ENCODE measurements around the gene SLC40A1. TPM values are rescaled to one million over a fixed set of nuclear protein-coding genes. Genes with fewer than 3 reads are reported as not detected.

Gene SLC40A1
- total RNA-seq, 1 donor from 2014 or later: 3.1 TPM

- Mint-ChIP-seq H3K4me3 (ENCODE audit: unreplicated experiment) (no peak overlapping the region), H3K36me3 (ENCODE audit: low read depth, unreplicated experiment) (no peaks in the 10 kb centered on the region), H3K27me3 (ENCODE audit: low read depth, unreplicated experiment) (no peaks in the 10 kb centered on the region), H3K27ac (ENCODE audit: unreplicated experiment) (no peak overlapping the region), H3K4me1 (ENCODE audit: low read depth, unreplicated experiment) (peaks cover 3% of the 10 kb centered on the region), H3K9me3 (ENCODE audit: unreplicated experiment) (no peaks in the 10 kb centered on the region)
- no peak overlapping the region for H3K4me2 ChIP-seq (ENCODE audit: low read length)
- FAIRE-seq (no peak), DNase-seq (ENCODE audit: low read depth) (no peak)
- H3K4me1 ChIP-seq (ENCODE audit: insufficient read depth, low read length): no peaks in the 10 kb centered on the region
- H3K27ac ChIP-seq (ENCODE audit: low read depth, low read length): no peak overlapping the region
- H3K9ac ChIP-seq (ENCODE audit: low read length): no peak overlapping the region
- H3K4me3 ChIP-seq (ENCODE audit: insufficient read depth, low read depth, low read length): no peak overlapping the region
- no peaks in the 10 kb centered on the region for H3K27me3 ChIP-seq (ENCODE audit: insufficient read depth, low read length)
- H2AFZ ChIP-seq (ENCODE audit: low read depth, low read length): no peak overlapping the region
- H3K36me3 ChIP-seq (ENCODE audit: insufficient read depth, low read length): no peaks in the 10 kb centered on the region
- no peaks in the 10 kb centered on the region for H4K20me1 ChIP-seq (ENCODE audit: insufficient read depth, low read length)
- no peaks in the 10 kb centered on the region for H3K79me2 ChIP-seq (ENCODE audit: insufficient read depth, low read length)
- no peaks in the 10 kb centered on the region for H3K9me3 ChIP-seq (ENCODE audit: insufficient read depth, low read depth, low read length)
- no peak for TF ChIP-seq EZH2 (IDR thresholded peaks at IDR 0.05; ENCODE audit: insufficient read depth, low read length)
- TF ChIP-seq CTCF (IDR thresholded peaks at IDR 0.05; ENCODE audit: insufficient read depth, low read depth, low read length): no peak
Measured at GRCh38 chr2:189521699-189522434, 58.7 kb downstream of the SLC40A1 start.

GRCh38 chr2:189519631-189520387 is 60.8 kb downstream of the SLC40A1 start:
- Histone ChIP-seq H3K79me2 (ENCODE audit: insufficient read depth, low read length) (no peaks in the 10 kb centered on the region), H3K4me1 (ENCODE audit: insufficient read depth, low read length) (no peaks in the 10 kb centered on the region), H3K9ac (ENCODE audit: low read length) (no peak overlapping the region), H3K9me3 (ENCODE audit: insufficient read depth, low read depth, low read length) (no peaks in the 10 kb centered on the region), H3K27ac (ENCODE audit: low read depth, low read length) (no peak overlapping the region), H3K4me3 (ENCODE audit: insufficient read depth, low read depth, low read length) (no peak overlapping the region), H3K27me3 (ENCODE audit: insufficient read depth, low read length) (peaks cover 3% of the 10 kb centered on the region), H2AFZ (ENCODE audit: low read depth, low read length) (no peak overlapping the region), H3K4me2 (ENCODE audit: low read length) (no peak overlapping the region), H4K20me1 (ENCODE audit: insufficient read depth, low read length) (no peaks in the 10 kb centered on the region), H3K36me3 (ENCODE audit: insufficient read depth, low read length) (no peaks in the 10 kb centered on the region)
- Mint-ChIP-seq H3K9me3 (ENCODE audit: unreplicated experiment) (no peaks in the 10 kb centered on the region), H3K4me1 (ENCODE audit: low read depth, unreplicated experiment) (peaks cover 3% of the 10 kb centered on the region), H3K4me3 (ENCODE audit: unreplicated experiment) (no peak overlapping the region), H3K27me3 (ENCODE audit: low read depth, unreplicated experiment) (no peaks in the 10 kb centered on the region), H3K36me3 (ENCODE audit: low read depth, unreplicated experiment) (no peaks in the 10 kb centered on the region), H3K27ac (ENCODE audit: unreplicated experiment) (no peak overlapping the region)
- FAIRE-seq (no peak), DNase-seq (ENCODE audit: low read depth) (no peak)
- TF ChIP-seq CTCF (IDR thresholded peaks at IDR 0.05; ENCODE audit: insufficient read depth, low read depth, low read length): no peak
- no peak for TF ChIP-seq EZH2 (IDR thresholded peaks at IDR 0.05; ENCODE audit: insufficient read depth, low read length)

Data from astrocyte (in vitro differentiated cells and primary cell).